Panc1 (cell line): Measurements from ENCODE around the gene VPS36.

Source experiments
- POLR2AphosphoS5 ChIP-seq: IDR thresholded peaks from 2 replicates; pipeline ENCODE4 v1.6.1; 2012; ENCODE audit warnings: mild to moderate bottlenecking, low read depth, low read length, moderate library complexity
- SIN3A ChIP-seq: IDR thresholded peaks from 2 replicates; pipeline ENCODE4 v1.6.1; 2012; ENCODE audit warnings: low read depth, mild to moderate bottlenecking, low read length, moderate library complexity, borderline replicate concordance; ENCODE audit not compliant: insufficient read depth
- TF ChIP-seq, protein P1 (sequence below): fragments of 450-650 bp; IDR thresholded peaks from 2 replicates; pipeline ENCODE4 v1.5.1; 2017; ENCODE audit warnings: mild to moderate bottlenecking
- TF ChIP-seq, protein P2 (sequence below), 2 experiments: IDR thresholded peaks; 2 replicates each; pipeline ENCODE4 v1.6.1; 2011 to 2012; ENCODE audit warnings: low read depth in 2 of 2, control low read depth in 1 of 2, low read length in 1 of 2, mild to moderate bottlenecking in 1 of 2, moderate library complexity in 1 of 2; ENCODE audit not compliant: insufficient read depth in 1 of 2

DNA sequence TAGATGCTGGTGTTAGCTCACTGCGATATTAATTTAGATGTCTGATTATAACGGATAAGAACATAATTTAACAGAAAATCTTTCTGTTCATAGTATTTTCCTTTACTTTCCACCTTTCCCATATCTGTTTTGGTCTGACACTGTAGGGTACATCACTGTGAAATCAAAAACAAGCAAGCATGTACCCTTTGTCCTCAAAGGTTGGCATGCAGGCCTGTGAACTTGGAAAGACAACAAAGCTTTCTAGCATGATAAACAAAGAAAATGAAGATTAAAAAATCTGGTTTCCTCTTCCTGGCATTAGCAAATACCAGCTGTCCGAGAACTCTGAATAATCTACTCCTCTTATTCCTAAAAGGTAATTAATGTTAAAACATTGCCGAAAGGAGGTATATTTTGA, 76.0 kb downstream of the VPS36 start:
- TF ChIP-seq, protein P1, sequence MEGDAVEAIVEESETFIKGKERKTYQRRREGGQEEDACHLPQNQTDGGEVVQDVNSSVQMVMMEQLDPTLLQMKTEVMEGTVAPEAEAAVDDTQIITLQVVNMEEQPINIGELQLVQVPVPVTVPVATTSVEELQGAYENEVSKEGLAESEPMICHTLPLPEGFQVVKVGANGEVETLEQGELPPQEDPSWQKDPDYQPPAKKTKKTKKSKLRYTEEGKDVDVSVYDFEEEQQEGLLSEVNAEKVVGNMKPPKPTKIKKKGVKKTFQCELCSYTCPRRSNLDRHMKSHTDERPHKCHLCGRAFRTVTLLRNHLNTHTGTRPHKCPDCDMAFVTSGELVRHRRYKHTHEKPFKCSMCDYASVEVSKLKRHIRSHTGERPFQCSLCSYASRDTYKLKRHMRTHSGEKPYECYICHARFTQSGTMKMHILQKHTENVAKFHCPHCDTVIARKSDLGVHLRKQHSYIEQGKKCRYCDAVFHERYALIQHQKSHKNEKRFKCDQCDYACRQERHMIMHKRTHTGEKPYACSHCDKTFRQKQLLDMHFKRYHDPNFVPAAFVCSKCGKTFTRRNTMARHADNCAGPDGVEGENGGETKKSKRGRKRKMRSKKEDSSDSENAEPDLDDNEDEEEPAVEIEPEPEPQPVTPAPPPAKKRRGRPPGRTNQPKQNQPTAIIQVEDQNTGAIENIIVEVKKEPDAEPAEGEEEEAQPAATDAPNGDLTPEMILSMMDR, result no peak
- TF ChIP-seq, protein P2, sequence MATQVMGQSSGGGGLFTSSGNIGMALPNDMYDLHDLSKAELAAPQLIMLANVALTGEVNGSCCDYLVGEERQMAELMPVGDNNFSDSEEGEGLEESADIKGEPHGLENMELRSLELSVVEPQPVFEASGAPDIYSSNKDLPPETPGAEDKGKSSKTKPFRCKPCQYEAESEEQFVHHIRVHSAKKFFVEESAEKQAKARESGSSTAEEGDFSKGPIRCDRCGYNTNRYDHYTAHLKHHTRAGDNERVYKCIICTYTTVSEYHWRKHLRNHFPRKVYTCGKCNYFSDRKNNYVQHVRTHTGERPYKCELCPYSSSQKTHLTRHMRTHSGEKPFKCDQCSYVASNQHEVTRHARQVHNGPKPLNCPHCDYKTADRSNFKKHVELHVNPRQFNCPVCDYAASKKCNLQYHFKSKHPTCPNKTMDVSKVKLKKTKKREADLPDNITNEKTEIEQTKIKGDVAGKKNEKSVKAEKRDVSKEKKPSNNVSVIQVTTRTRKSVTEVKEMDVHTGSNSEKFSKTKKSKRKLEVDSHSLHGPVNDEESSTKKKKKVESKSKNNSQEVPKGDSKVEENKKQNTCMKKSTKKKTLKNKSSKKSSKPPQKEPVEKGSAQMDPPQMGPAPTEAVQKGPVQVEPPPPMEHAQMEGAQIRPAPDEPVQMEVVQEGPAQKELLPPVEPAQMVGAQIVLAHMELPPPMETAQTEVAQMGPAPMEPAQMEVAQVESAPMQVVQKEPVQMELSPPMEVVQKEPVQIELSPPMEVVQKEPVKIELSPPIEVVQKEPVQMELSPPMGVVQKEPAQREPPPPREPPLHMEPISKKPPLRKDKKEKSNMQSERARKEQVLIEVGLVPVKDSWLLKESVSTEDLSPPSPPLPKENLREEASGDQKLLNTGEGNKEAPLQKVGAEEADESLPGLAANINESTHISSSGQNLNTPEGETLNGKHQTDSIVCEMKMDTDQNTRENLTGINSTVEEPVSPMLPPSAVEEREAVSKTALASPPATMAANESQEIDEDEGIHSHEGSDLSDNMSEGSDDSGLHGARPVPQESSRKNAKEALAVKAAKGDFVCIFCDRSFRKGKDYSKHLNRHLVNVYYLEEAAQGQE (IDR thresholded peaks at IDR 0.05; ENCODE audit: insufficient read depth in 1 of 2, low read depth in 2 of 2, low read length in 1 of 2), result no peak
- TF ChIP-seq SIN3A (no peak), POLR2AphosphoS5 (no peak)
